ENCODE data around the gene RAD51B.

DNA sequence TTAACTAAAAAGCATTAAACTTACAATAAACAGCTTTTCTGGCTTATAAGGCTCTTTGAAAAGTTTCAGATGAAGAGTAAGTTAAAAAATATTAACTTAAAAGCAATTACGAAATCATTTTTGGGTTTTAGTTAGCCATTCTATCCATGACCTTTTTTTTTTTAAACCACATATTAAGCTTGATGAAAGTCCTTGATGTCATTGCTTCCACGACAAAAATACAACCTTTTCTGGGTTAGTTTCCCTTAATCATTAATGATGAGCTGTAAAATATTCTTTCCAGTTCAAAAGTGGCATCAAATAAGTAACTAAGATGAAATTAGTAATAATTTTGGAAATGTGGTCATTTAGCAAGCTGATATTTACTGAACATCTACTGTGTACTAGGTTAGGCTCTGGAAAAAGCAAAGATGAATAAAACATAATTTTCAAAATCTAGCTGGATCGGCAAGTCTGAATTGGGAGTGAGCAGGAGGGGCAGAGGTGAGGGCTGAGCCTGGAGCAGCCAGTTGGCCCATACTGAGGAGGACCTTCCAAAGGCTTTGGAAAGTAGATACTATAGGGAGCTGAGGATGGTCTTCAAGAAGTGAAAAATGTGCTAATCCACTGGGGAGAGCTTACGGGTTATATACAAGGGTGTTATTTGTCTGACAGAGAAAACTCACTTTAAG lies 628.1 kb downstream of the RAD51B start:
- TF ChIP-seq, protein P1, sequence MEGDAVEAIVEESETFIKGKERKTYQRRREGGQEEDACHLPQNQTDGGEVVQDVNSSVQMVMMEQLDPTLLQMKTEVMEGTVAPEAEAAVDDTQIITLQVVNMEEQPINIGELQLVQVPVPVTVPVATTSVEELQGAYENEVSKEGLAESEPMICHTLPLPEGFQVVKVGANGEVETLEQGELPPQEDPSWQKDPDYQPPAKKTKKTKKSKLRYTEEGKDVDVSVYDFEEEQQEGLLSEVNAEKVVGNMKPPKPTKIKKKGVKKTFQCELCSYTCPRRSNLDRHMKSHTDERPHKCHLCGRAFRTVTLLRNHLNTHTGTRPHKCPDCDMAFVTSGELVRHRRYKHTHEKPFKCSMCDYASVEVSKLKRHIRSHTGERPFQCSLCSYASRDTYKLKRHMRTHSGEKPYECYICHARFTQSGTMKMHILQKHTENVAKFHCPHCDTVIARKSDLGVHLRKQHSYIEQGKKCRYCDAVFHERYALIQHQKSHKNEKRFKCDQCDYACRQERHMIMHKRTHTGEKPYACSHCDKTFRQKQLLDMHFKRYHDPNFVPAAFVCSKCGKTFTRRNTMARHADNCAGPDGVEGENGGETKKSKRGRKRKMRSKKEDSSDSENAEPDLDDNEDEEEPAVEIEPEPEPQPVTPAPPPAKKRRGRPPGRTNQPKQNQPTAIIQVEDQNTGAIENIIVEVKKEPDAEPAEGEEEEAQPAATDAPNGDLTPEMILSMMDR (IDR thresholded peaks at IDR 0.05), result no peak
- TF ChIP-seq POLR2A (IDR thresholded peaks at IDR 0.05) (no peak), POLR2AphosphoS5 (IDR thresholded peaks at IDR 0.05) (no peak), EP300 (IDR thresholded peaks at IDR 0.05) (no peak)
